Measurements from ENCODE around the gene ZNF500.

ZNF500 gene

GRCh38 chr16:4801051-4801961, 34.3 kb upstream of the ZNF500 start:
- H3K4me3 ChIP-seq (ENCODE audit: low read depth, low read length), result peak overlapping the region; percentile 63
- no peak for TF ChIP-seq CTCF (IDR thresholded peaks at IDR 0.05; ENCODE audit: low read depth, low read length)
- no peak for DNase-seq (ENCODE audit: low read depth, low spot score)
- in situ Hi-C loops (cut with HindIII; ENCODE audit: low sequenced_read_pairs), result no loop called here

GRCh38 chr16:4800290-4801041, 33.5 kb upstream of the ZNF500 start:
- no peak overlapping the region for H3K4me3 ChIP-seq (ENCODE audit: low read depth, low read length)

GRCh38 chr16:4799171-4799855, 32.4 kb upstream of the ZNF500 start:
- TF ChIP-seq CTCF (IDR thresholded peaks at IDR 0.05; ENCODE audit: low read depth, low read length), result no peak
- no peak for DNase-seq (ENCODE audit: low read depth, low spot score)
- H3K4me3 ChIP-seq (ENCODE audit: low read depth, low read length), result no peak overlapping the region
- in situ Hi-C loops (cut with HindIII; ENCODE audit: low sequenced_read_pairs), result no loop called here

More at GRCh38 chr16:4800290-4801041, 33.5 kb upstream of the ZNF500 start:
- no peak for DNase-seq (ENCODE audit: low read depth, low spot score)
- TF ChIP-seq CTCF (IDR thresholded peaks at IDR 0.05; ENCODE audit: low read depth, low read length), result no peak
- in situ Hi-C loops (cut with HindIII; ENCODE audit: low sequenced_read_pairs), result no loop called here

GRCh38 chr16:4798456-4798855, 31.5 kb upstream of the ZNF500 start:
- DNase-seq (ENCODE audit: low read depth, low spot score), result no peak
- H3K4me3 ChIP-seq (ENCODE audit: low read depth, low read length), result no peak overlapping the region
- in situ Hi-C loops (cut with HindIII; ENCODE audit: low sequenced_read_pairs), result no loop called here
- TF ChIP-seq CTCF (IDR thresholded peaks at IDR 0.05; ENCODE audit: low read depth, low read length), result no peak

GRCh38 chr16:4797805-4798252, 30.9 kb upstream of the ZNF500 start:
- H3K4me3 ChIP-seq (ENCODE audit: low read depth, low read length), result no peak overlapping the region
- no peak for TF ChIP-seq CTCF (IDR thresholded peaks at IDR 0.05; ENCODE audit: low read depth, low read length)
- in situ Hi-C loops (cut with HindIII; ENCODE audit: low sequenced_read_pairs), result no loop called here
- no peak for DNase-seq (ENCODE audit: low read depth, low spot score)

All from astrocyte of the spinal cord (primary cell).